GM03348 (cell line): ENCODE measurements around the gene CPTP.
A peak's percentile ranks its signal among the peaks of the same experiment; 100 is the strongest.

Source experiments
- DNase-seq: peaks from one replicate; pipeline ENCODE4 v3.0.0; 2012; ENCODE audit warnings: low spot score

Gene CPTP

DNA sequence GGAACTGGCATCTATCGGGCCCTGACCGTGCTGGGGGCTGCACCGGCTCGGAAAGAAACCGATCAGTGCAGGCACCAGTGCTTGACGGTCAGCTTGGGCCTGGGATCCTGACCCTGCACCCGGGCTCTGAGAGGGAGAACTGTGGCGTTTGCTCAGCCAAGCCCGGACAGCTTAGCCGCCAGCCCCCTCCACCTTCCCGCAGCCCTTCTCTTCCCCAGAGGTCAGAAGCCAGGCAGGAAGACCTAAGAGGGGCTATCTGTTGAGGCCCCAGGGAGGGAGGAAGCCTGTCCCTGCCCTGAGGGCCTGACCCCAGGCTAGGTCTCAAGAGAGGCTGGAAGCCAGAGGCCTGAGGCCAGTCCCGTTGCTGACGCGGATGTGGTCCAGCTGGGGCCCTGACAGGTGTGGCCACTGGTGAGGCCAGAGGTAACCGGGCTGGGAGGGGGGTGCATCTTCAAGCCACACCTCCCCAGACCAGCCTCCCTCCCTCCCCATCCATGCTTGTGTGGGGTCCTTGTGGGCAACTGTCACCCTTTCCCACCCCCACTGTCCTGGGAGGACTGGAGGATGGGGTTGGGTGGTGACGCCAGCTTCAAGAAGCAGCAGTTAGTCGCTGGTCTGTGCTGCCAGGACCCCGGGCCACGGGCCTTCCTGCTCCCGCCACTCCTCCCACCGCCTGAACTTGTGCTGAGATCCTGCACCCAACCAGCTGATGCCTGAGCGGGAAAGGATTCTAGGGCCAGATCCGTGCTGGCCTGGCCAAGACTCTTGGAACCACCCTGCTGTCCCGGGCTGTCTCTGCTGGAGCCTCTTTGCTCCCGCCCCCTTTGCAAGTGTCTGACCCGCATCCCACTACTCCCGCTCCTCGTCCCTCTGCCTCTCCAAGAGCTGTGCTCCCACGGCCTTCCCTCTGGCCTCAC lies 27.2 kb downstream of the CPTP start:
- DNase-seq, result peak; percentile 43

DNA sequence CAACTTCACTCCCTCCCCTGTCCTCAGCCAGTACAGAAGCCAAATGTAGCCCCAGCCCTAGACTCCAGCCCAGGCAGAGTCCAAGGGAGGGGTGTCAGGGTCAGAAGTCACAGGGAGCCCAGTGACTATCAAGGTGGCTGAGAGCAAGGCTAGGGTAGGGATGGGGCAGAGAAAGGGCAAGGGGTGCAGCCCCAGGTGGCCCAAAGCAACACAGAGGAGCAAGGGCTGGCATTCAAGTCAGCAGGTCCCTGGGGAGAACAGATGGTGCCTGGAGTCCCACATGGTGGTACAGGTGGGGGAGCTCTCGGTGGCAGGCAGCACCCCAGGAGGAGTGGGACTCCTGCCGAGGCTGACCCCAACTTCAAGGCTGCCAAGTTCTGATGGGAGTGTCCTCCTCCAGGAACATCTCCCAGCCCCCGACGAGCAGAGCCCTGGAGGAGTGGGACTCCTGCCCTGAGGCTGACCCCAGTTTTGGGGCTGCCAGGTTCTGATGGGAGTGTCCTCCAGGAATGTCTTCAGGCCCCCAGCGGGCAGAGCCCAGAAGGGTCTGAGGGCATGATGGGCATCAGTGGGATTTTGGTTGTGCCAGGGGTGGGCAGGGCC lies 28.3 kb downstream of the CPTP start:
- DNase-seq, result no peak

DNA sequence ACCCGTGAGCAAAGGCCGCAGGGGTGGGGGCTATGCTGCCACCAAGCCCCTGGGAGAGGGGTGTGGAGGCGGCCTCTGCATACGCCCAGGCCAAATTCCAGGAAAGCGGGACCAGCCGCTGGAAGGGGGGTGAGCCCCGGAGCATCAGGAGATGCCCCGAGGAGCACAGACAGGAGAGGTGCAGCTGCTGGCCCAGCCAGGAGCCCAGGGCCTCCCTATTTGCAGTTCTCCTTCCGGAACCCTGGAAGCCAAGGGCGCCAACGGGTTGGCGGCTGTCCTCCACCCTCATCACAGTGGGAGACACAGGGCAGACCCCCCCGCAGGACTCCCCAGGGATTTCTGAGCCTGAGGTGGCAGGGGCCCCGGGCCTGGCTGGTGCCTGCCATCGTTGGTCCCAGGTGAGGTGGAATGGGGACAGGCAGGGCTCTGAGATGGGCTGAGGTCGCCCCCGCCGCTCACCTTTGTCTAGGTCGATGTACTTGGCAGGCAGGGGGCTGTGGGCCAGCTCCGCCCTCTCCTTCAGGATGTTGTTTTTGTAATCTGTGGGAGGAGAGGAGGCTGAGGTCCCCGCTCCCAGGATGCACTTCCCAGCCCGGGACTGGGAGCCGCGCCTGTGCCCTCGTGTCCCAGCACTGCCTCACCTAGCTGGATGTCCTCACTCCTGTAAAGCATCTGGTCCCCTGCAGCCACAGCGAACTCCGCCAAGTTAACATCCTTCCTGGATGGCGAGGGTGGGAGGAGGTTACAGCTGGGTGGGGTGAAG lies 29.0 kb downstream of the CPTP start:
- DNase-seq, result no peak

DNA sequence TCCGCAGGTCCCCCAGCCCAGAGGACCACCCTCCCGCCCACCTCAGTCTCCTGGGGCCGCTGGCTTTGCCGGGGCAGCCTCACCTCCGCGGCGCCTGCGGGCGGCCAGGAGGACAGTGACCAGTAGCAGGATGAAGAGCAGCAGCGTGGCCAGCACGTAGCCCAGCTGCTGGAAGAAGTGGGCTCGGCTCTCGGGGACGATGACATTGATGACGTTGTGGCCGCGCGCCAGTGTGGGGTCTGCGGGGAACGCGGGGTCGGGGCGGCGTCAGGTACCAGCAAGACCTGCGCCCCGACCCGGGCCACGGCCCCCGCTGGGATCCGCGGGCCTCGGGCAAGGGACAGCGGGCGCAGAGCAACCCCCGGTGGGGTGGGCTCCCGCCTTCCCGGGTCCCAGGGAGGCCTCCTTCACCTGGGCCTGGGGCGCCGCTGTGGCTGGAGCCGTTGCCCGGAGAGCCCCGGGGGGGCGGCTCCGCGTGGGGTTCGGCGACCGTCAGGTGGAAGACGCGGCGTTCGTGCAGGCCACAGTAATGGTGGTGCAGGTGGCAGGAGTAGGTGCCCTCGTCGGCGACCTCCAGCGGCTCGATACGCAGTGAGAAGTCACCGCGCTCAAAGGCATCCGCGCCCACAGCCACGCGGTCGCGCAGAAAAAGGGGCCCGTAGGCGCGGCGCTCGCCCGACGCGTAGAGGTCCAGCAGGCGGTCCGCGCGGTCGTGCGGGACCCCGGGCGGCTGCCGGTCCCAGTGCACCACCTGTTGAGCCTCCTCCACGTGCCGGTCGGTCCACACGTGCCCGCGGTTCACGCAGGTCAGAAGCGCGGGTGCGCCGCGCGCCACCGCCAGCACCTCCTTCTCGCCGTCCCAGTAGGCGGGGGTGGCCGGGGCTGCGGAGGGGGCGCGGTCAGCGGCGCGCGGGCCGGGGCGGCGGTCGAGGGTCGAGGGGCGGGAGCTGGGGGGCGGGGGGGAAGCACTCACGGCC lies 30.0 kb downstream of the CPTP start:
- no peak for DNase-seq

DNA sequence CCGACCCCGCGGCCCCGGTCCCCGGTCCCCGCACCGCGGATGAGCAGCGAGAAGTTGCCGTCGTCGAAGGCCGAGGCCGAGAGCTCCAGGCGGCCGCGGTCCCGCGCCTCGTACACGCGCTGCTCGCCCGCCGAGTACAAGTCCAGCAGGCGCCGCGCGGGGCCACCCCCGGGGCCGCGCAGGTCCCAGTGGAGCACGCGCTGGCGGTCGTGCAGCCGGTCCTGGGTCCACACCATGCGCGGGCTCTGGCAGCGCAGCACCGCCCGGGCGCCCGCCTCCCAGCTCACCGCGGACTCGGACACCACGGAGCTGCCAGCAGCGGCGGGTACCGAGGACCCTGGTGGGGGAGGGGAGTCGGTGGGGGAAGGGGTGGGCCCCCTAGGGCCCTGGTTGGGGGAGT lies 30.8 kb downstream of the CPTP start:
- peak; percentile 49 for DNase-seq

DNA sequence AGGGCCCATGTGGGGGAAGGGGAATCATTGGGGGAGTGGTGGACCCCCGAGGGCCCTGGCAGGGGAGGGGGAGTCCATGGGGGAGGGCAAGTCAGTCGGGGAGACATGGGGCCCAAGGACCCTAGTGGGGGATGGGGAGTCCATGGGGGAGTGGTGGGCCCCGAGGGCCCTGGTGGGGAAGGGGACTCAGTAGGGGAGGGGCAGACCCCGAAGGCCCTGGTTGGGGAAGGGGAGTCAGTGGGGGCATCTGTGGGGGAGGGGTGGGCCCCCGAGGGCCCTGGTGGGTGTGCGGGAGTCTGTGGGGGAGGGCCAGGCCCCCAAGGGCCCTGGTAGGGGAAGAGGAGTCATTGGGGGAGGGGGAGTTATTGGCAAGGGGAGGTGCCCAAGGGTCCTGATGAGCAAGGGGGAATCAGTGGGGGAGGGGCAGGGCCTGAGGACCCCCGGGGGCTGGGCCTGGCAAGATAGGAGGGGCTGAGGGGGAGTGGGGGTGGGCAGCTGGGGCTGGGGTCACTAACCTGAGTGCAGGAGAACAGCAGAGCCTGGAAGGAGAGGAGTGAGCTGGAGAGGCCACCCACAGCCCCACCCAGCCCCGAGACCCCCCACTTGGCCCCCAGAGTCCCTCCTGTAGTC lies 31.7 kb downstream of the CPTP start:
- DNase-seq, result no peak

DNA sequence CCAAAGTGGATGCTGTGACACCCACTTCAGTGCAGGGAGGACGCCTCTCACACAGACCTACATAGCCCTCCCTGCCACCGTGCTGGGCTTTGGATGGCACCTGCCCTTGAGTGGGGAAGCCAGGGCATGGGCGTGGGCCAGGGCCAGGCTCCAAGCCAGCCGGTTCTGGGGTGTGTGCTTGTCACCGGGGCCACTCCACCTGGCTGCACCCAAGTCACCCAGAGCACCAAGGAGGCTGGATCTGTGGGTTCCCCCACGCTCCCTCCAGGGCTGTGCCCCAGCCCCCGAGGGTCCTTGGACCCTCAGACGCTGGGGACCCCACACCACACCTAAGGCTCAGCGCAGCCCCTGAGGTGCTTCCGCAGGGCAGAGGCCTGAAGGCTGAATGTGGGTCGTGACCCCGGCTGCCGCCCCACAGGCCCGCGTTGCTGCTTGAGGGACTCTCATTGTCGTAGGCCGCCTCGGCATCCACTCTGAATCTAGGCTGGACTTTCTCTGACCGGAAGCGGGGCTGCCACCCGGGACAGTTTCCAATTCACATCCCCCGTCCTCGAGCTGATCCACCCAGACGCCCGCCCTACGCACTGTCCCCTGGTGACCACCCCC lies 32.3 kb downstream of the CPTP start:
- no peak for DNase-seq

DNA sequence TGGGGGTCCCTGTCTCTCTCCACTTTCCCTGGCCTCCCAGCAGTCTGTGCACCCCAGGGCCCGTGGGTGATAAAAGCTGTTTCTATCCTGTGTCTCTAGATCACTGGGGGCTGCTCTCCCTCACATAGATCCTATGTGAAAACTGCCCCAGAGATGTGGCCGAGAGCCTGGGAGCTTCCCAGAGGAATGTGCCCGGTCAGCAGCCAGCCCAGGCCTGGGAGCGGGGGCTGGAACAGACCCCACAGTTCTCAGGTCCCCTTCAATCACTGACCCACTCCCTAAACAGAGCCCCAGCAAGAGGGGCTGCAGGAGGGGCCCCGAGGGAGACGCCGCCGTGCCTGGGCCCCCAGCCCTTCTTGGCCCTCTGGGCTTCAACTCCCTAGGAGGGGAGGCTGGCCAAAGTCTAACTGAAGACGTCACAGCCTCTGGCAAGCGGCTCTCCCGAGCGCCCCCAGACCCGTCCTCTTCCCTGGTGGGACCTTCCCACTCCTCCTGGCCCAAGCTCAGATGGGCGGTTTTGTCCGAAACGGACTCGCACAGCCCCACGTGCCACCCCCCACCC lies 33.4 kb downstream of the CPTP start:
- peak; percentile 56 for DNase-seq

DNA sequence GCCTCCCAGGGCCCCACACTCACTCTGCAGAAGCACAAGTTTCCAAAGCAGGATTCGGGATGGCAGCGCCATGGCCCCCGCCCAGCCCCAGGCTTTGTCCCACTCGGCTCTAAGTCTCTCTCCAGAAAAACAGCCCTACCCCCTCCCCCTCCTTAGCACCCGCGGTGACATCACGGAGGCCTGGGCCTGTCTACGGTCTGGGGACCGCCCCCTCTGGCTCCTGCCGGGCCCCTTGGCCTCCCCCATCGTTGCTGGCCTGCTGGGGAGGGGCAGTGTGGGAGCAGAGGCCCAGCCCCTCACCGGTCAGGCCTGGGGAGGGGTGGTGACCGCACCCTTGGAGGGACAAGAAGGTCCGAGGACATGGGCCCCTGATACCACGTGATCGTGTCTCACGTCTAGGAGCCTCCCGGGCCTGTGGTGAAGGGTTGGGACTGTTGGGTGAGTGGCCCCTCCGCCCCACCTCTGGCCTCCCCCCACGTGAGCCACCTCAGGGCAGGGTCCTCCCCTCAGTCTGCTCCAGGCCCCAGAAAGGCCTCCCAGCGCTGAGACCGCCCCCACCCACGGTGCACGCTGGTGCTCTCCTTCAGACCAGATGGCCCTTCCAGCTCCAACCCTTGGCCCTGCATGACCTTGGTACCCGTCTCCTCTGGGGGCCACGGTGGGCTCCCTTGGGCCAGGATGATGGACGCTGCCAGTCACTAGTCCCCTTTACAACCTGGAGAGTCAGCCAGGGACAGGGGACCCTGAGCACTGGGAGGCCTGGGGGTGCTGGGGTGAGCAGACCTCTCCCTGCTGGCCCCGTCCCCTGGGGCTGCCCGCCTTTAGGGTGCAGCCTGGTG lies 34.0 kb downstream of the CPTP start, which contains the start of gene MXRA8:
TSS of gene MXRA8 (minus strand) at position 123 of the 839 bp plus-strand sequence. CDS start at position 72, 51 bp downstream.
- peak; percentile 93 for DNase-seq

DNA sequence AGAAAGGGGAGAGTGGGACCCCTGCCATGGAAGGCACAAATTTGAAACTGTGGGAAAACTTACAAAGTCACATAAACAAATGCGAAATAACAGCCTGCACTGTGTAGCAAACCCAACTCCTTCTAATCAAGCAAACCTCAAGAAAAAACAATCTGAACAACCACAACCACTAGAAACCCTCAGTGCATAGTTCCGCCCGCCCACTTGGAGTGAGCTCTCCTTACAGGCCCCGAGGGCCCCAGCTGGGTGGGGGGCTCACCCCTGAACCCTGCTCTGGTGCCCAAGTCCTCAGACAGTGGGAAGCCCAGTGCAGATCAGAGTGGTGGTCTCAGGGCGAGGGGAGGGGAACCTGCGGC lies 34.7 kb downstream of the CPTP start:
- peak; percentile 75 for DNase-seq

DNA sequence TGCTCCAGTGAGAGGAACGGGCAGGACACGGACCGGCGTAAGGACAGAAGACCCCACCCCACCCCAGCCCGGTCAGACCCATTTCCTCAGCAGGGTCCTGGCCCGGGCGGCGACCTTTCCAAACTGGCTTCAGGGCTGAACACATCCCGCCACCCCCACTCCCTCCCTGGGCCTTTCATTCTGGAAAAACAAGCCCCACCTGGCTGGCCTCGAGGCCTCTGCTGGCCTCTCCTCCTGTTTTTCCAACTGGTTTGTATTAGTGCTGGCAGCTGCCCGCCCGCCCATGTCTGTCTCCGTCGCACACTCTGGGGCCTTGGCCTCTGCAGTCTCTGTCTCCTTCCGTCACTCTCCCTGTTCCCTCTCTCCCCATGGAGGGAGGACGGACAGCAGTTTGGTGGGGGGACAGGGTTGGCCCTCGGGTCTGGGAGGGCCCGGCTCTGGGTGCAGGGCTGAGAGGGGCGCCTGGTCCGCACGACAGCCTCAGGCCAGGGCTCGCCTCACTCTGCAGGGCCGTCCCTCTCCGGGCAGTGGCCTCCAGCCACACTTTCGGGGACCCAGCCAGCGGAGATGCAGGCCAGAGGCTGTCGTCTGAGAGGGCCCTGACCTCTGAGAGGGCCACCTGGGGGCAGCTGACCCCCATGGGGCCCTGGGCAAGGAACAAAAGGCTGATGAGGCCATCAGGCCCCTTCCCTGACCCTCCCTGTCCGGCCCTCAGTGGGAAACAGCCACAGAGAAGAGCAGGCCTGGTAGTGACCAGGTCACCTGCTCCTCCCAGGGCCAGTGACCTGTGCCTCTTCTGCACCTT lies 35.3 kb downstream of the CPTP start:
- peak; percentile 77 for DNase-seq

DNA sequence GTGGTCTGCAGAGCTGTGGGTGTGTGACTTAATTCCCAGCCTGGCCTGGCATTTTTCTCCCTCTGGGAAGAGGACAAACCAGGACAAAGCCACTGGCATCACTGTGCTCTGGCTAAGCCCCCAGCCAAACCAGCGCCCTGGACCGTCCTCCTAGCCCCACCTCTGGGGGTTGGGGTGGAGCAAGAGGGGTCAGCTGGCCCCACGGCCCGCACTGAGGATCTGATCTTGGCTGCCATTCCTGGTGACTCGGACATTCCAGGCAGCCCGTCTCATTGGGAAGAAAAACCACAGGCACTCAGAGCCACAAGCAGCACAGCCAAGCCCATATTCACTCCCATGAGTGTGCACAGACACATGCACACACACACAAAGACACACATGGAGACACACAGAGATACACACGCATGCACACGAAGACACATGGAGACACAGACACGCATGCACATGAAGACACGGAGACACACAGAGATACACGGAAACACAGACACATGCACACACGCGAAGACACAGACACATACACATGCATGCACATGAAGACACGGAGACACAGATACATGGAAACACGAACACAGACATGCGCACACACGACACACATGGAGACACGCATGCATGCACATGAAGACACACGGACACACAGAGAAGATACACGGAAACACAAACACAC lies 36.0 kb downstream of the CPTP start:
- DNase-seq, result peak; percentile 95

DNA sequence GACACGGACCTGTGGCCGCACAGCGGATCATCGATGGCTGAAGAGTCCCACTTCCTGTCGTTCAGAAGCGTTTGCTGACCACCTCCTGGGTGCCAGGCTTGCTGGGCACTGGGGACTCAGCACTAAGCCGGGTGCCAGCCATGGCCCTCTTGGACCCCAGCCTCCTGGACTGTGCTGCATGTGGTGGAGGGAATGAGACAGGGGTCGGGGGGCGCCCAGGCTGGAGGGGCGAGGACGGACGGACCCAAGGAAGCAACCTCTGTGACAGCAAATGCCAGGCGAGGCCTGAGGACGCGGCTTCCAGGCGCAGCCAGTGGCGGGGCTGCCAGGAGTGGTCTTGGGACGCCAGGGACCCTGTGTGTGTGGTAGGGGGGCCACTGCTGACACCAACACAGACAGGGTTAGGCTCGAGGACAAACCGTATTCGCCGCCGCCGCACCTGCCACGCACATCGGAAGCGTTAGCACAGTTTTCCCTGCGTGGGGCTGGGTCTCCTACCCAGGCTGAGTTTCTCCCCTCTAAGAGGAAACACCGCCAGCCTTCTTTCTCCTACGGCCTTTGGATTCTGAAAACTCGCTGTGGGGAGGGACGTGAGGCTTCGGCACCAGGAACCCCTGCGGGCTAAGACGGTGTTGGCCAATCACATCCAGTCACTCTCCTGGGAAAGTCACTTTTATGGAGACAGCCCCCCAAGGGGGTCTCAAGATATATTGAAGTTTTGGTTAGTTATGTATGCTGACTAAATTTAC lies 36.8 kb downstream of the CPTP start:
- no peak for DNase-seq

DNA sequence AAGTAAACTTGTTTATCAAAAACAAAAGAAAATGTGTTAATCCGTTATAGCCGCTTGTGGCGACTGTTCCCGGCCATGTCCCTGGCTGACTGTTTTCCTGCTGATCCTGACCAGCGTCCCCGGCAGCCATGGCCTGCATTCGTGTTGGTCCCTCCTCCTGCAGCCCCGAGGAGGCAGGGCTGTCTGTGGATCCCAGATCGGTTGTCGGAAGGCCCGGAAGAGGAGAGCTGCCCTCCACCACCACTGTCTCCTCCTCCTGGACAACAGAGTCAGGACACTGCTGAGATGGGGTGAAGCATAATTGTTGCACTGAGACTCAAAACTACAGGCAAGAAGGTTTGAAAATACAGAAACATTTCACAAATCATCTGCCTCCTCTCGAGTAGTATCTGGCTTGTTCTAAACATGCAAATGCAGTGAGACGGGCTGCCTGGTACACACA lies 37.4 kb downstream of the CPTP start:
- DNase-seq, result peak; percentile 90

DNA sequence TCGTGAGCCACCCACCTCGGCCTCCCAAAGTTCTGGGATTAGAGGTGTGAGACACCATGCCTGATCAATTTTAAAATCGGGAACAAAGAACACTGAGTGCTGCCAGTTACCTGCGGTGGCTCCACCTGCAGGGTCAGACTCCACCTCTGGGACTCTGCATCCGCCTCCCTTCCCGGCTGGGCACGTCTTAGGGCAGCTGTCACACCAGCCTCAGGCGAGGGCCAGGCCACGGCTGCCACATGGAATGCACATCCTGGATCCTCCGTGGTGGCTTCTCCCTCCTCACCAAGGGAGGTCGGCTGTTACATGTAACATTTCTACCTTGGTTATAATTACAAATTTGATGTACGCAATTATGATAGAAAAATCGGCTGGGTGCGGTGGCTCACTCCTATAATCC lies 39.7 kb downstream of the CPTP start:
- DNase-seq, result no peak

DNA sequence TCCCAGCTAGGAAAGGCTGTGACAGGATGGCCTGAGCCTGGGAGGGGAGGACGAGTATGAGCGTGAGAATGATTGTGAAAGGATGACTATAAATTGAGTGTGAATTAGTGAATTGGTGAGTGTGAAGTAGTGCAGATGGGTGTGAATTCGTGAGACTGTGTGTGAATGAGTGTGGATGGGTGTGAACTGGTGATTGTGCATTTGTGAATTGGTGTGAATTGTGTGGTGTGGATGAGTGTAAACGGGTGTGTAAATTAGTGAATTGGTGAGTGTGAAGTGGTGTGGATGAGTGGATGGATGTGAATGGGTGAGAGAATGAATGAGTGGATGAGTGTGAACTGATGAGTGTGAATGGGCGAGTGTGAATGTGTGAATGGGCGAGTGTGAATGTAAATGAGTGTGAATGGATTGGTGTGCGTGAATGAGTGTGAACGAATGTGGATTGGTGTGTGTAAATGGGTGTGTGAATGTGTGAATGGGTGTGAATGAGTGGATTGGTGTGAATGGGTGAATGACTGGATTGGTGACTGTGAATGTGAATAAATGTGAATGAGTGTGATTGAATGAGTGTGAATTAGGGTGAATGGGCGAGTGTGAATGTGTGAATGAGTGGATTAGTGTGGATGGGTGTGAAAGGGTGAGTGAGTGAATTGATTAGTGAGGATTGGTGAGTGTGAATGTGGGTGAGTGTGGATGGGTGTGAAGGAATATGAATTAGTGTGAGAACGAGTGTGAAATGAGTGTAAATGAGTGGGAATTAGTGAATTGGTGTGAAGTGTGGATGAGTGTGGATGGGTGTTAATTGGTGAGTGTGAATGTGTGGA lies 41.5 kb downstream of the CPTP start:
- DNase-seq, result no peak
